NCI-H2171 treated with DMSO at 0.1 percent for 48 hours (cell line): Measurements from ENCODE around the gene ANKRD11.
A peak's percentile ranks its signal among the peaks of the same experiment; 100 is the strongest.
"Not testable (repeated sequence)": the region's sequence is repeated elsewhere in the genome, so short reads cannot be mapped to it uniquely, and the experiment has no call there.

Experiments used
- DNase-seq: peaks from one replicate; lab custom pipeline; 2025; lab: John Stamatoyannopoulos, UW

Gene ANKRD11

GRCh38 chr16:89450537-89450936 is 39.8 kb downstream of the ANKRD11 start:
- DNase-seq, result no peak

- no peak for DNase-seq
These were observed 40.5 kb downstream of the ANKRD11 start for GRCh38 chr16:89449726-89450335.

- no peak for DNase-seq
These were observed 41.7 kb downstream of the ANKRD11 start for GRCh38 chr16:89448656-89449055.

GRCh38 chr16:89446975-89447293 is 43.4 kb downstream of the ANKRD11 start:
- DNase-seq, result no peak

- no peak for DNase-seq
These were observed 44.0 kb downstream of the ANKRD11 start for GRCh38 chr16:89446136-89446974.

GRCh38 chr16:89445166-89445565 is 45.2 kb downstream of the ANKRD11 start:
- DNase-seq, result no peak

GRCh38 chr16:89444728-89445127 is 45.6 kb downstream of the ANKRD11 start:
- DNase-seq, result no peak

GRCh38 chr16:89444151-89444723 is 46.1 kb downstream of the ANKRD11 start:
- DNase-seq, result peak; percentile 20

- DNase-seq, result no peak
These were observed 46.7 kb downstream of the ANKRD11 start for GRCh38 chr16:89443727-89444084.

GRCh38 chr16:89442990-89443726 is 47.2 kb downstream of the ANKRD11 start:
- peak; percentile 86 for DNase-seq

- DNase-seq, result no peak
These were observed 47.8 kb downstream of the ANKRD11 start for GRCh38 chr16:89442588-89442987.

GRCh38 chr16:89439659-89440058 is 50.7 kb downstream of the ANKRD11 start:
- no peak for DNase-seq

GRCh38 chr16:89437991-89438390 is 52.4 kb downstream of the ANKRD11 start:
- DNase-seq, result no peak

- no peak for DNase-seq
These were observed 52.9 kb downstream of the ANKRD11 start for GRCh38 chr16:89437251-89437987.

- DNase-seq, result no peak
These were observed 54.0 kb downstream of the ANKRD11 start for GRCh38 chr16:89436366-89436765.

- DNase-seq, result not testable (repeated sequence)
These were observed 55.3 kb downstream of the ANKRD11 start for GRCh38 chr16:89435059-89435458.

GRCh38 chr16:89434490-89434889 is 55.9 kb downstream of the ANKRD11 start:
- no peak for DNase-seq

- not testable (repeated sequence) for DNase-seq
These were observed 56.9 kb downstream of the ANKRD11 start for GRCh38 chr16:89433363-89433984.

GRCh38 chr16:89431630-89432029 is 58.7 kb downstream of the ANKRD11 start:
- DNase-seq, result peak; percentile 27

- peak; percentile 56 for DNase-seq
These were observed 59.2 kb downstream of the ANKRD11 start for GRCh38 chr16:89431158-89431584.

- DNase-seq, result peak; percentile 56
These were observed 59.8 kb downstream of the ANKRD11 start for GRCh38 chr16:89430436-89431157.
